A204.1 (cell line): Measurements from ENCODE around the gene UCHL1.
A peak's percentile ranks its signal among the peaks of the same experiment; 100 is the strongest.

Source experiments
- FAIRE-seq: peaks from 2 replicates; lab custom pipeline; 2012; peaks lifted over from hg19 to GRCh38; lab: Jason Lieb, UNC

UCHL1 gene

DNA sequence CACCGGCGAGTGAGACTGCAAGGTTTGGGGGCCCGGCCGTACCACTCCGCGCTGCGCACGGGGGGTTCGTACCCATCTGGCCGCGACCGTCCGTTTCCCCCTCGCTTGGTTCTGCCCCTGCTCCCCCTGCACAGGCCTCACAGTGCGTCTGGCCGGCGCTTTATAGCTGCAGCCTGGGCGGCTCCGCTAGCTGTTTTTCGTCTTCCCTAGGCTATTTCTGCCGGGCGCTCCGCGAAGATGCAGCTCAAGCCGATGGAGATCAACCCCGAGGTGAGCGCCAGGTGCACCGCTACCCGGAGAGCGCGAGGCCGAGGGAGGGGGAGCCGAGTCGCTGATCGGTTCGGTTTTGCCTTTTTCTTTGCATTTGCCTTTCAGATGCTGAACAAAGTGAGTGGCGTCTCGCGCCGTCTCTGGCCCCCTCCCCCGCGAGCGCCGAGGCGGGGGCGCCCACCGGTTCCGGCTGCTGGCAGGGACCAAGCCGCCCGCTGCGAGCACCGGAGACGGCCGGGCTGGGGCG is at the start of gene UCHL1:
TSS of gene UCHL1 (plus strand) at position 189 of the 517 bp plus-strand sequence. CDS start at position 238, 49 bp downstream.
- FAIRE-seq, result peak; percentile 88

DNA sequence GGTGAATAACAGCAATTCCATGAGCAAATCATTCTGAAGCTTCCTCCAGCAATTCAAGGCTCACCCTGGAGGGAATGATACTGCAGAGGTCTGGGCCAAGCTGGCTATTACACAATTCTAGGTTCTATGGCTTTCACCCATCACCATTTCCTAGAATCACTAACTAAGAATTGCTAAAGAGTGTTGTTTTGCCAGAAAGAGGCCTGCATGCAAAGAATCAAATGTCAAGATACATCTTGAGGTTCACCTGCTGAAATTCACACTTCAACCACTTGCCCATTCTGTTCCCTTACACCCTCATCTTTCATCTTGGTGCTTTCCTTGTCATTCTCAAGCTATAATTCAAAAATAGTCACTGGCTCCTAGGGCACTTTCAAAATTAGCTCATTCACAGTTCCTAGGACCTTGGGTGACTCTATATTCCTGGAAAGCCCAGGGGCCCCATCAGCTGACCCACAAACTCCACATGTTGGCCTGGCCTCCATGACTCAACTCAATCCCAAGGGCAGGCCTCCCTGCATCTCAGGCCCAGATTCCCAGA is 49.4 kb upstream of the UCHL1 start:
- FAIRE-seq, result no peak

DNA sequence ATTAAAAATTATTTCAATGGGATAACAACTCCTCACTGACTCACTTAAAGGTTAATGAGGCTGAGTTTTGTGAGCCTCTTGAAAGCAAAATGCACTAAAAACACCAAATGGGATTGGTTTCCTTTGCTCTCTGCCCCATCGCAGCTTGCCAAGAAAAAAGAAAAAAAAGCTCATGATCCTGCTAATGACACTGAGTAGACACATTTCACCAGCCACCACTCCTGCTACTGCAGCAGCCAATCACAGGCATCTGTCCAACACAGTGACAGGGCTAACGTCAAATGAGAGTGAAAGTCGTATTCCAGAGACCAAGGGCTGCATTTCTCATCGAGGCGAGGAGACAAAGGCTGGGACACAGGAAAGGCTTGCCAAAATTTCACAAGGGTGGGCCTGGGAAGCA is 47.5 kb upstream of the UCHL1 start:
- no peak for FAIRE-seq

DNA sequence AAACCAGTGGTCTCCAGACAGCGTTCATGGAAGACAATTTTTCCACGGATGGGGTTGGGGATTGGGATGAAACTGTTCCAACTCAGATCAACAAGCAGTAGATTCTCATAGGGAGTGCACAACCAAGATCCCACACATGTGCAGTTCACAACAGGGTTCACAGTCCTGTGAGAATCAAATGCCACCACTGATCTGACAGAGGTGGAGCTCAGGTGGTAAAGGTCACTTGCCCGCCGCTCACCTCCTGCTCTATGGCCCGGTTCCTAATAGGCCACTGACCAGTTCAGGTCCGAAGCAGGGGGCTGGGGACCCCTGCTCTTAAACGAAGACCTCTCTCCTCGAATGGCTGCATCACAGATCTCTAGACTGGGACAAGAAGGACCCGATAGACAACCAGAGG is 46.8 kb upstream of the UCHL1 start:
- FAIRE-seq, result no peak

DNA sequence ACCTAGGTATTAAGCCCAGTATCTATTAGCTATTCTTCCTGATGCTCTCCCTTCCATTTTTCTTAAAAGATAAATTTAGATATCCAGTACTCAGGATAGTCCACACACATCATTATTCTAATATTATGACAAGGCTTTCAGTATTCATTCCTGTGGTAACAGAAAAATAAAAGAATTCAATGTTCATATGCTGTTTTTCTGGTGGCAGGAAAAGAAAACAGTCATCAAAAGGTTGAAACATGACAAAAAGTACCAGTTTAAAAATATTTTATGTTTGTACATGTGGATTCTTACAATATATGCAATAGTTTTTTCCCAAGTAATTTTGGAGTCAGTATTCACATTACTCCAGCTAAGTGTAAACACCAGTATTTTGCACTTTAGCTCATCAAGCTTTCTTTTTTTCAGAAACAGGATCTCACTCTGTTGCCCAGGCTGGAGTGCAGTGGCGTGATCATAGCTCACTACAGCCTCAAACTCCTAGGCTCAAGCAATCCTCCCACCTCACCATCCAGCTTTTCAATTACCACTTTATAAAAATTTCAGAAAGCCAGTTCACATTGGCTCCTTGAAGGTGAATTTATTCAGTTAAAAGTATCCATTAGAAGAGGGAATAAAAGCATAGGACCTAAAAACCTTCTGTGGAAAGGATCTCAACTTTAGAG is 44.6 kb upstream of the UCHL1 start:
- no peak for FAIRE-seq

DNA sequence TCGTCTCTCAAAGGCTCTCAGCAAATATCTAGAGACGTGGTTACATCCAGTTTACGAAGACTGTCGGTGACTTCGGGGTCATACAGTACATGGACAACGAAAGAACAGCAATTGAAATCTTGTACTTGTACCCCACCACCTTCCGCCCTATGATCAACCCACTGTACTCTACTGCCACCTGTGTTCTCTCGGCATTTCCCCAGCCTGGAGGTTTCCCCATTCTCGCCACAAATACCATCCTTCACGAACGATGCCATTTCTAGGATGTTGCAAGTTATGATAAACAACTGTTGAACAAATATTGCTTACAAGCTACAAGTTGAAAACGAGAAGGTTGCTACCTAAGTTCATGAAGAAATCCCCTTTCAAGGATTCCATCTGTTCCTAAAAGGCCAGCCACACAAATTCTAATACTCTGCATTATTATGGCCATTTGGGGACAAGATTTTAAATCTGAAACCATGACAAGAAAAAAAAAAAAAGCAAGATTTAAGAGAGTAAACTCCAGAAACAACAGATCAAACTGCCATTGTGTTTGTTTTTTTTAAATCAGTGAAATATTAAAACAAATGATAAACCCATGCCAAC is 44.0 kb upstream of the UCHL1 start:
- FAIRE-seq, result peak; percentile 86

DNA sequence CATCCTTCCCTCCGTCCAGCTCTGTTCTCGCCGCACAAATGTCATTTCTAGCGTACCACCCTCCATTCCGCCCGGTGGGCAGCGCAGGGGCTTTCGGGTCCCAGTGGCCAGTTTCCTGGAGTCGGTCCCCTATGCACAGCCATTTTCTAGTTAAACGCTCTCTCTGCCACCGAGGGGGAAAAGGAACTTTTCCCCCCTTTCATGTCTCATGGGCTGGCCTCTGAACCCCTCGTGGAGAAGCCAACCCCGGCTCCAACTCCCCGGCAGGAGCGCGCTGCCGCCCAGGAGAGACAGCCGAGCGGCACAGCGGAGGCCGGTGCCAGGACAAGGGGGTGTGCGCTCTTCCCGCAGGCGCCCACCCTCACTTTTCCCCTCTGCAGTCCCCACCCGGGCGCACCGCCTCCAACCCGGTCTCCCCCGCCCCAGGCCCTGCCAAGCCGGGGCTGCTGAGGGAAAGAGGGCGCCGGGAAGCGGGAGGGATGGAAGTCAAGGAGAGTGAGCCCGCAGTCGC is 43.0 kb upstream of the UCHL1 start:
- FAIRE-seq, result no peak

DNA sequence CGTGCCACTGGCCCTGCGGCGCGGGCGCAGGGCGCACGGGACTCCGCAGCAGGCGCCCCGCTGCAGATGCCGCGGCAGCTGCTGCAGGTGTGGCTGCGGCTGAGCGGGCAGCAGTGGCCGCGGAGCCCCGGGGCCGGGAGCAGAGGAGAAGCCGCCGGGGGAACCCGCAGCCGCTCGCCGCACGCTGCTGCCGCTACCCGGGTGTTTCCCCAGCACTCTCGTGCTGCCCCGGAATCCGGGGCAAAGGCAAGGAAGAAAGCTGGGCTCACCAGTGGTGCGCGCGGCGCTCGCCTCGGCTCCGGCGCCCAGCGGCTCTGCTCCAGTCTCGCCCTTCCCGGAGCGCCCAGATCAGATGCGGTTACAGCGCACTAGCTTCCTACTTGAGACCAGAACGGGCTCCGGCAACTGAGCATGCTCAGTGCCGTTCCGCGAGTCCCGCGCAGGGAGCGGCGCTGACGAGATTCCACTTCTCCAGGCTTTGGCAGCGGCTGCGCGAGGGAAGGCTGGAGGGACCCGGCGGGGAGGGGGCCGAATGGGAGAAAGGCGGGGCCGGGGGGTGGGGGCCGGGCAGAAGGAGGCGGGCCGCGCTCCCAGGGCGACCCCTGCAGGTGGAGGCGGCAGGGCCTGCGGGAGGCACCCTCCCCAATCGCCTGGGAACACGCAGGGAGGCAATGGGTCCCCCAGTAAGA is 42.4 kb upstream of the UCHL1 start, which contains the start of gene APBB2:
TSS of gene APBB2 (minus strand) at position 407 of the 689 bp plus-strand sequence. CDS start 181,288 bp downstream, outside the sequence.
- FAIRE-seq, result no peak

DNA sequence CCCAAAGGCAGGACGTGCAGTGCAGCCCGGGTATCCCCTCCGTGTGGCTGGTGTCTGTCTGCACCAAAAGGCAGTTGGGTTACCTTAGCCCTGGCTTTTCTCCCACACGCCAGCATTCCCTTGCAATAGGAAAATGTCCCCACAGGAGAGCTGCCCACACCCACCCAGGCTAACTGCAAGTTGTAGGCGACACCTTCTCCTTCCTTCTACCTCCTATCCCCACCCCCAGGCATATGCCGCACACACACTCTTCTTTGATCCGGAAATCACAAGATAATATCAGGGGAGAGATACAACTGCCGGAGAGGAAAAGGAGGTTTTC is 41.9 kb upstream of the UCHL1 start:
- FAIRE-seq, result no peak

DNA sequence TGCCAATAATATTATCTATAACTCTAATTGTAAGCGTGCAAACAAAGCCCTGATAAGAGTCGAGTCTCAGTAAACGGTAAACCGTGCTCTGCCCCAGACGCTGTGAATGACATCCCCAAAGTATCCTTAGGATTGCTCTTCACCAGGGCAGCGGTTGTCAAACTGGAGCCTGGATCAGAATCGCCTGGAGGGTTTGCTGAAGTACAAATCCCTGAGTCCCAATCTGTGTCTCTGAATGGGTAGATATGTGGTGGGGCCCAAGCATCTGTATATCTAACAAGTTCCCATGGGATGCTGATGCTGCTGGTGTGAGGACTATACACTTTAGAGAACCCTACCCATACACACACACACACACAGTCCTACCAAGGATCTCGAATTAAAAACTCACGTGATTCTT is 41.6 kb upstream of the UCHL1 start:
- no peak for FAIRE-seq

DNA sequence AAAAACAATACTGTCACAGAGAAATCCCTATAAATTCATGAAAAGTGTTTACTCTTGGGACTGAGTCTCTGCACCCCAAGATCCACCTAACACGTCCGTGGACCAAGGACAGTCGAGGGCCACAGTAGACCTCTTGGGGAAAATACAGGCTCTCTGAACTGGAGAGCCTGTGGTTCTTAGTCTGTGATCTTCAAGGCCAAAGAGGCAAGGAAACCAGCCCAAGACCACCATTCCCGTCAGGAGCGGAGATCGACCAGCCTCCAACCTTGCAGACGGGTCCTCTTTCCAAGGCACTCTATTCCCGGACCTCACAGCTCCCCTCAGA is 40.8 kb upstream of the UCHL1 start:
- FAIRE-seq, result no peak

DNA sequence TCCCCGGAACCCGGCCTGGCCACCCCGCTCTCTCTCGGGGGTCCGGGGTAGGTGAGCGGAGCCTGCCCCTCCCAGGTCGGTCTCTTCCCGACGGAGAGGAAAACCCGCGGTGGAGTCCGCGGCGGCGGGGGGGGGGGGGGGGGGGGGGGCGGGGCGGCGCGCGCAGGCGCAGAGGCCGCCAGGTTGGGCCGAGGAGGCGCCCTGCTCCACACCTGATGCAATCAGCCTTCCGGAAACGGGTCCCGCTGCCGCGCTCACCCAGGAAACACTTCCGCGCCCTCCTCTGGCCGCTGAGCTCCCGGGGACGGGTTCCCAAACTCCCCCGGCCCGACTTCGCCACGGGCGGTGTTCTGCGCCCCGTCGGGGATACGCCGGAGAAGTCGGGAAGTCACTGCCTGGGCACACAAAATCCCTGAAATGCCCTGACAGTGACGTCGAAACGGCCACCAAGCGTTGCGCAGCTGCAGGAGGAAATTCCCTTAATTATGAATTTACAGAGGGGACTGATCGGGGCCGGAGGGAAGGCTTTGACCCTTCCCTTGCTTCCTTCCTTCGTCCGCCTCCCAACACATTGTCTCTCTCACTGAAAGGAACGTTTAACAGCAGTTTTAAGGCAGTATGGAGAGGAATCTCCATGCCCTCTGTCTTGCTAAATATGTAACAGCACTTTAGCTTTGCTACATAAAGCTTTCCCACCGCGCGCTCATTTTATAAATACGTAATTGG is 40.3 kb upstream of the UCHL1 start:
- FAIRE-seq, result no peak

DNA sequence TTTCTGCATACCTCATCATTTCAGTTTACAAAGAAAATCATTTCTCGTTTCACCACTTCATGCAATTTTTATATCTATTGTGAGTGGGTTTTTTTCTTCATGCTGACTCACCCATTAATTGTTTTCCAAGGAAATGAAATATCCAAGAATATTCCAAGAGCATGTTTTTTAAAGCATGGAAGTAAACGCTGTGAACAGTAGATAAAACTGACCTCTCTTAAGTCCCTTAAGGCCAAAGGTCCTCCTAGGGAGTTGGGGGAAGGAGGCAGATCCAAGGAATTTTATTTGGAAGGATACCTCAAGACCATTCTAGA is 39.8 kb upstream of the UCHL1 start:
- FAIRE-seq, result no peak

DNA sequence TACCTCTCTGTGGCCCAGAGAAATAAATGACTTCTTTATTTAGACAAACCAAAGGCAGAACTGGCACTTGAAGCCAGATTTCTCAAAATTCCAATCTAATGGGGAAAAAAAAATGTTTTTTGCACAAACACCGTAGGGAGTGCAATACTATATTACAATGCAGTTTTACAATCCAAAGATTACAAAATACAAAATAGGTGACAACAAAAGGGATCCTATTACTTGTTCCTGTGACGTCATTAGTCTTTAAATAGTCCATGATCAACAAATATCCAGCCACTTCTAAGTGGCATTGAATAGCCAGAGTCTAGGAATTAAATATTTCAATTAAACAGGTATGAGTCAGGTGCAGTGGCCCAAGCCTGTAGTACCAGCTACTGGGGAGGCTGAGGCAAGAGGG is 39.4 kb upstream of the UCHL1 start:
- no peak for FAIRE-seq

DNA sequence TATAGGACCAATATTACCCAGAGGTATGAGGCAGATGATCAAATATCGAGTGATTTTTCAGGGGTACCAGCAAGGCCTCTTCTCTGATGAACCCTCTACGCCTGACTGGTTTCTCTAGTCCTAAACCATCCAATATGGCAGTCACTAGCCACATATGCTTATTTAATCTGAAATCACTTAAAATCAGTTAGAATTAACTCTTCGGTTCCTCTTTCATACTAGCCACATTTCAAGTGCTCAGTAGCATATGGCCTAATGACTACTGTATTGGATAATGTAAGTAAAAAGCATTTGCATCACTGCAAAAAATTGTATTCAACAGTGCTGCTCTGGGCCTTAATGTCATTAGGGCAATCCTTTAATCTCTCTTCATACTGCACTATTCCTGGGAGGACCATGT is 38.0 kb upstream of the UCHL1 start:
- no peak for FAIRE-seq

DNA sequence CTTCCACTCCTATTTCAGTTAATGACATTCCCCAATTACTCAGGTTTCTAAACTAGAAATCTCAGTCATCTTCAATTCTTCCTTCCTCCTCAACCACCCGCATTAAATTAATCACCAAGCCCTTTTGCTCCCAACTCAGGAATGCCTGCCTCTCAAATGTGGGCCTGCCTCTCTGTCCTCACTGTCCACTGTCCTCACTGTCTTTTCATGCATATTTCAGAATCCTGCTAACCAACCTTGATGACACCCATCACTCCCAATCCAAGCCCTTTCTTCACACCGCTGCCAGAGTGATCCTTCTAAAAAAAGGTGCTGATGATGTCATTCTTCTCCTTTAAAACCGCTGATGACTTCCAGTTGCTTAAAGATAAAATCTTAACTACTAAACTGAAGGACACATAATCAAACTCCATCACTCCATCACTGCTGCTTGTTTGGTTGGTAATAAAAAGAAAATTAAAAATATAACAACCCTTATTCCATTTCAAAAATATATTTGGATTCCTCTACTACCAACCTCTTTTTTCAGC is 37.2 kb upstream of the UCHL1 start:
- FAIRE-seq, result no peak

DNA sequence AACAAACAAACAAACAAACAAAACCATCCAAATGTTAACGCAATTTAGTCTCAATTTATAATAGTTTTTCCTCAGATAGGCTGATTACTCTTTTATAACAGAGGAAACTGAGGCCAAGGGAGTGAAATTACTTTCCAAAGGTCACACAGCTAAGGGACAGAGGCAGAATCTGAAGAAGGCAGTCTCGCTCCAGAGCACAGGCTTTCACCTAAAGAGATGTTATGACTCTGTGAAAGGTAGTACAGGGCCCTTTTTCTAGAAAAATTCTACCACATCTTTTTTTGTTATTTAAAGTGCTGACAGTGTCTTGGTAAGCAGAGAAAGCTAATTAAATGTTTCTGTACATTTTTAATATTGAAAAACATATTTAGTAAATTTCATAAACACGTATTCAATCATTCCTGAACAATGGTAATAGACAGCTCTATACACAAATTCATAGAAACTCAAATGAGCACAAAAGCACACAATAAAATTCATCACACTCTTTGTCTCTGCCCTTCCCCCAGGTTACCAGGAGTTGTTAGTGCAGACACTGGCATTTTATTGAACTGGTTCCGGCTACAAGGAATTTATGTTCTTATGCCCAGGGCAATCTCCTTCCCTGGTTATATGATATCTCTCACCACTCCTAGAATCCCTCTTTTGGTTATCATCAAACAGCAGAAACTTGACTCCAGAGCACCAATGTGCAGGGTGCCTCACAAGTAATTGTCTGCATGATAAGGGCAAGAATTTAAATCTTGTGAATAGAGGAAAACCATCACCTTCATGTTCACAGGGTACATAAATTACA is 34.7 kb upstream of the UCHL1 start:
- FAIRE-seq, result no peak

DNA sequence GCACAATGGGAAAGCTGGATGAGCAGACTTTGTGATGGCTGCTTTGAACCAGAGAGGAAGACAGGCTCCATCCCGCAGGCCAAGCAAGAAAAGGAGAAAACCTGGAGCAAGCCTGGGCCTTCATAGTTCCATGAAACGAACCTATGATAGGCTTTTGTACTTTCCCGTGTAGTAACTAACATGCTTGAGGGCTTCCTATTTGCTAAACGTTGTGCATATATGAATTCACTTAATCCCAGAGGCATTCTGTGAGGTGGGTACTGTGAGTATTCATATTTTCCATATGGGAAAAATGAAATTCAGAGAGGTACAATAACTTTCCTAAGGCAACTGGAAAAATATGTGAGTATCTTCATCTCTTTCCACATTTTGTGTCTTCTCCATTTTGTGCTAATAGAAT is 28.8 kb upstream of the UCHL1 start:
- FAIRE-seq, result no peak

DNA sequence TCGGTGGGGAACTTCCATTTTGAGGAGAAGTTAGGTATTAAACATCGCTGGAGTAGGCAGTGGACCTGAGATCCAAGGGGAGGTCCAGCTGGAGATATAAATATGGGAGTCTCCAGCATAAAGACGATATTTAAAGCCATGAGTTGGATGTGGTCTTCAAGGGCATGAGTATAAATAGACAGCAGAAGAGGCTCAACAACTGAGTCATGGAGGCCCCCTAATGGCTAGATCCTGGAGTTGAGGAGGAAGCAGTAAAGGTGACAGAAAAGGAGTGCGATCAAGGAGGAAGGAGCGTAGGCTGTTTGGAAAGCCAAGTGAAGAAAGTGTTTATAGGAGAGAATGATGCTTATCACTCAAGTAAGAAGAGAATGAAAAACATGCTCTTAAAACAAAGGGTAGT is 24.3 kb upstream of the UCHL1 start:
- no peak for FAIRE-seq

DNA sequence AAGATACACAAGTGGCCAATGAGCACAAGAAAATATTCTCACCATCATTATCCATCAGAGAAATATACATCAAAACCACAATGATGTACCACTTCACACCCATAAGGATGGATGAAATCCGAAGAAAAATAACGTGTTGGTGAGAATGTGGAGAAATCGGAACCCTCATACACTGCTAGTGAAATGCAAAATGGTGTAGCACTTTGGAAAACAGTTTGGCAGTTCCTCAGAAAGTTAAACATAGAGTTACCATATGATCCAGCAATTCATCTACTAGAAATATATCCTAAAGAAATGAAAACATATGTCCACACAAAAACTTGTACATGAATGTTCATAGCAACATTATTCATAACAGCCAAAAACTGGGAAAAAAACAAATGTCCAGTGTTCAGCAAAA is 23.9 kb upstream of the UCHL1 start:
- no peak for FAIRE-seq

DNA sequence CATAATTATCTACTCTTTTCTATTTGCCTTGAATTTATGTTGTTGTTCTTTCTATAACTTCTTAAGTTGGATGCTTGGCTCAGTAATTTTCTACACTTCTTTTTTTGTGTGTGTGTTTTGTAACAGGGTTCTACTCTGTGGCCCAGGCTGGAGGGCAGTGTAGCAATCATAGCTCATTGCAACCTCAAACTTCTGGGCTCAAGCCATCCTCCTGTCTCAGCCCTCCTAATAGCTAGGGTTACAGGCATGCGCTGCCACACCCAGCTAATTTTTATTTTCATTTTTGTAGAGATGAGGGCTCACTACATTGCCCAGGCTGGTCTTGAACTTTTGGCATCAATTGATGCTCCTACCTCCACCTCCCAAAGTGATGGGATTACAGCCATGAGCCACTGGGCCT is 20.7 kb upstream of the UCHL1 start:
- FAIRE-seq, result no peak

DNA sequence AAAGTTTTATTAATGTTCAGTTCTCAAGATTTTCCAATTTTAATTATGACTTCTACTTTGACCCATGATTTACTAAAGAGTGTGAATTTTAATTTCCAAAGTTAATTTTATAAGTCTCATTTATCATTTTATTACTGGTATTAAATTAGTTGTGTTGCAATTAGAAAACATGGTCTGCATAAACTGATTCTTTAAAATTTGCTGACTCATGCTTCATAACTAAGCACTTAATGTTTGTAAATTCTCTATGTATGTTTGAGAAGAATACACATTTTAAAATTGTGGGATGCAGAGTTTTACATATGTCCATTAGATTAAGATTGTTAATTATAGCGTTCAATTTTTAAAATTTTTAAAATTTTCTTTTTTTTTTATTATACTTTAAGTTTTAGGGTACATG is 20.2 kb upstream of the UCHL1 start:
- FAIRE-seq, result peak; percentile 83
